Thyroid gland (tissue), 4 donors: Measurements from ENCODE around the gene ACTL8. TPM values are rescaled to one million over a fixed set of nuclear protein-coding genes. Genes with fewer than 3 reads are reported as not detected.

Experiments
- DNase-seq, 2 donors: peaks; one replicate each; pipeline ENCODE4 v3.0.0-alpha.2; 2019
- H3K27ac ChIP-seq, 3 donors: fragments of 200-600 bp; sonication (generic); 1 replicate in 2 of 3; 2 replicates in 1 of 3; pipeline ENCODE4 v1.5.1; 2016 to 2019; ENCODE audit warnings: mild to moderate bottlenecking in 1 of 3, moderate library complexity in 1 of 3
- H3K27me3 ChIP-seq: fragments of 200-600 bp; sonication (generic); one replicate; pipeline ENCODE4 v1.5.1; 2019
- H3K36me3 ChIP-seq, 2 donors: fragments of 200-600 bp; sonication (generic); one replicate each; pipeline ENCODE4 v1.5.1; 2016 to 2019
- H3K4me1 ChIP-seq, 2 donors: fragments of 200-600 bp; sonication (generic); one replicate each; pipeline ENCODE4 v1.5.1; 2017 to 2019
- H3K4me3 ChIP-seq, 3 donors: fragments of 200-600 bp; sonication (generic); replicated peaks in 1 of 3; 1 replicate in 2 of 3; 2 replicates in 1 of 3; pipeline ENCODE4 v1.5.1; 2016; ENCODE audit warnings: mild to moderate bottlenecking in 1 of 3
- H3K9me3 ChIP-seq: fragments of 200-600 bp; sonication (generic); one replicate; pipeline ENCODE4 v1.5.1; 2017
- POLR2A ChIP-seq, 2 donors: fragments of 450-650 bp; IDR thresholded peaks; one replicate each; pipeline ENCODE4 v1.6.1; 2017; ENCODE audit warnings: antibody characterized with exemption in 2 of 2, mild to moderate bottlenecking in 2 of 2, moderate library complexity in 1 of 2
- WGBS, 2 donors: methylation state at CpG; one replicate each; pipeline ENCODE4 v1.1.5; 2017; 5-methylcytosine and 5-hydroxymethylcytosine counted together
- intact Hi-C: fragments of 100-400 bp; cut with DNase I; formaldehyde crosslinking; loops from one replicate; pipeline ENCODE4 v1.15.1; 2023
- total RNA-seq, 4 donors: library from RNA; depleted of rRNA; stranded (reverse); fragments of >200 nt; gene quantifications; one replicate each; pipeline ENCODE4 v1.2.3, GENCODE V29; 2016
- TF ChIP-seq, protein P1 (sequence below), 6 experiments: fragments of 200-600 bp in 3 of 6; fragments of 450-650 bp in 3 of 6; sonication (generic) in 3 of 6; IDR thresholded peaks; one replicate each; pipeline ENCODE4 v1.5.1; 2016 to 2019; ENCODE audit warnings: antibody characterized with exemption in 6 of 6, mild to moderate bottlenecking in 2 of 6, inconsistent platforms in 1 of 6, moderate library complexity in 1 of 6

ACTL8 gene
- total RNA-seq, 4 donors from 2014 or later: not detected

DNA sequence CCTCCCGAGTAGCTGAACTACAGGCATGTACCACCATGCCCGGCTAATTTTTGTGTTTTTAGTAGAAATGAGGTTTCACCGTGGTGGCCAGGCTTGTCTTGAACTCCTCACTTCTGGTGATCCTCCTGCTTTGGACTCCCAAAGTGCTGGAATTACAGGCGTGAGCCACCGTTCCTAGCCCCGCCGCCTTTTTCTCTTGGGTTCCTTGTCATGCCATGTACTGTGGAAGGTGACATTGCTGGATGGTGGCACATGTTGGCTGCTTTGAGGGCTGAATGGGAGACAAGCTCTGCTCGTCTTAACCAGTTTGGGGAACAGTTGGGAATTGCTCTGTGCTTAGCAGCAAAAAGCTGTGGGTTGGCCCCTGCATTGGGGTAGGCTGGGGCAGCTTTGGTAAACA is 22.7 kb downstream of the ACTL8 start:
- no peak for TF ChIP-seq POLR2A (IDR thresholded peaks at IDR 0.05)
- TF ChIP-seq, protein P1, sequence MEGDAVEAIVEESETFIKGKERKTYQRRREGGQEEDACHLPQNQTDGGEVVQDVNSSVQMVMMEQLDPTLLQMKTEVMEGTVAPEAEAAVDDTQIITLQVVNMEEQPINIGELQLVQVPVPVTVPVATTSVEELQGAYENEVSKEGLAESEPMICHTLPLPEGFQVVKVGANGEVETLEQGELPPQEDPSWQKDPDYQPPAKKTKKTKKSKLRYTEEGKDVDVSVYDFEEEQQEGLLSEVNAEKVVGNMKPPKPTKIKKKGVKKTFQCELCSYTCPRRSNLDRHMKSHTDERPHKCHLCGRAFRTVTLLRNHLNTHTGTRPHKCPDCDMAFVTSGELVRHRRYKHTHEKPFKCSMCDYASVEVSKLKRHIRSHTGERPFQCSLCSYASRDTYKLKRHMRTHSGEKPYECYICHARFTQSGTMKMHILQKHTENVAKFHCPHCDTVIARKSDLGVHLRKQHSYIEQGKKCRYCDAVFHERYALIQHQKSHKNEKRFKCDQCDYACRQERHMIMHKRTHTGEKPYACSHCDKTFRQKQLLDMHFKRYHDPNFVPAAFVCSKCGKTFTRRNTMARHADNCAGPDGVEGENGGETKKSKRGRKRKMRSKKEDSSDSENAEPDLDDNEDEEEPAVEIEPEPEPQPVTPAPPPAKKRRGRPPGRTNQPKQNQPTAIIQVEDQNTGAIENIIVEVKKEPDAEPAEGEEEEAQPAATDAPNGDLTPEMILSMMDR (IDR thresholded peaks at IDR 0.05): no peak
- Histone ChIP-seq H3K4me1 (no peaks in the 10 kb centered on the region), H3K27ac (no peak overlapping the region), H3K27me3 (no peaks in the 10 kb centered on the region), H3K36me3 (no peaks in the 10 kb centered on the region), H3K4me3 (no peak overlapping the region), H3K9me3 (no peaks in the 10 kb centered on the region)
- no peak for DNase-seq
- intact Hi-C loops: no loop called here
- 89 to 93% methylated on average over 3 to 8 of the region's 8 CpGs for whole genome bisulfite sequencing, 2 donors

DNA sequence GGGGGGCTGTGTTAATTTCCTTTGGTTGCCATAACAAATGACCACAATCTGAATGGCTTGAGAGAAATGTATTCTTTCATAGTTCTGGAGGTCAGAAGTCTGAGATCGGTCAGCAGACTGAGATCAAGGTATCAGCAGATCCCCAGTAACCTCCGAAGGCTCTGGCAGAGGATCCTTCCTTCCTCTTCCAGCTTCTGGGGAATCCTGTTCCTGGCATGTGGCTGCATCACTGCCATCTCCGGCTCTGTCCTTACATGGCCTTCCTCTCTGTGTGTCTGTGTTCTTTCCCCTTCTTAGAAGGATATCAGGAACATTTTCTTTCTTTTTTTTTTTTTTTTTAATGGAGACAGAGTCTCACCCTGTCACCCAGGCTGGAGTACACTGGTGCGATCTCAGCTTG is 25.8 kb downstream of the ACTL8 start:
- Histone ChIP-seq H3K4me3 (no peak overlapping the region), H3K9me3 (no peaks in the 10 kb centered on the region), H3K36me3 (no peaks in the 10 kb centered on the region), H3K4me1 (no peaks in the 10 kb centered on the region), H3K27me3 (no peaks in the 10 kb centered on the region), H3K27ac (no peak overlapping the region)
- DNase-seq: no peak
- no peak for TF ChIP-seq POLR2A (IDR thresholded peaks at IDR 0.05)
- TF ChIP-seq, protein P1 (IDR thresholded peaks at IDR 0.05): no peak
- intact Hi-C loops: no loop called here
- 70 to 75% methylated on average over 4 of the region's 4 CpGs for WGBS, 2 donors

DNA sequence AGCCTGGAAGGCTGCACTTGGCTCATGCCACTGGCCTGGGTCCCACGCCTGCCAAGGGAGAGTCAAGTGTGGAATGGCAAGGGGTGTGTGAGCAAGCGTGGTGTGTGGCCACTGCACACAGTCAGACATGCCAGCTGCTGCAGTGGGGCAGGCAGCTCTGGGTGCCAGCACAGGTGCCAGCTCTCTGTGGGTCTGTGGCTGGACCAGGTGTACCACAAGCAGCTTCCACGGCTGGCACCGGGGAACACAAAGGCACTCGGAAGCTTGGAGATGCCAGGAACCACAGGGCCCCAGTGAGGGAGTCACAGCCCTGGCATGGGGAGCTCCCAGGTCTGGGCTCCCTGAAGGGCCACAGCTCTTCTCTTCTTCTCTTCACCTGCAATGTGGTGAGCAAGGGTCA is 34.8 kb downstream of the ACTL8 start:
- no peak overlapping the region for H3K4me3 ChIP-seq
- no peaks in the 10 kb centered on the region for H3K9me3 ChIP-seq
- H3K27me3 ChIP-seq: no peaks in the 10 kb centered on the region
- no peak for TF ChIP-seq POLR2A (IDR thresholded peaks at IDR 0.05)
- TF ChIP-seq, protein P1 (IDR thresholded peaks at IDR 0.05): no peak
- DNase-seq: no peak
- no peaks in the 10 kb centered on the region for H3K4me1 ChIP-seq
- 87 to 100% methylated on average over 1 to 4 of the region's 5 CpGs for WGBS, 2 donors
- intact Hi-C loops: no loop called here
- no peaks in the 10 kb centered on the region for H3K36me3 ChIP-seq
- no peak overlapping the region for H3K27ac ChIP-seq

DNA sequence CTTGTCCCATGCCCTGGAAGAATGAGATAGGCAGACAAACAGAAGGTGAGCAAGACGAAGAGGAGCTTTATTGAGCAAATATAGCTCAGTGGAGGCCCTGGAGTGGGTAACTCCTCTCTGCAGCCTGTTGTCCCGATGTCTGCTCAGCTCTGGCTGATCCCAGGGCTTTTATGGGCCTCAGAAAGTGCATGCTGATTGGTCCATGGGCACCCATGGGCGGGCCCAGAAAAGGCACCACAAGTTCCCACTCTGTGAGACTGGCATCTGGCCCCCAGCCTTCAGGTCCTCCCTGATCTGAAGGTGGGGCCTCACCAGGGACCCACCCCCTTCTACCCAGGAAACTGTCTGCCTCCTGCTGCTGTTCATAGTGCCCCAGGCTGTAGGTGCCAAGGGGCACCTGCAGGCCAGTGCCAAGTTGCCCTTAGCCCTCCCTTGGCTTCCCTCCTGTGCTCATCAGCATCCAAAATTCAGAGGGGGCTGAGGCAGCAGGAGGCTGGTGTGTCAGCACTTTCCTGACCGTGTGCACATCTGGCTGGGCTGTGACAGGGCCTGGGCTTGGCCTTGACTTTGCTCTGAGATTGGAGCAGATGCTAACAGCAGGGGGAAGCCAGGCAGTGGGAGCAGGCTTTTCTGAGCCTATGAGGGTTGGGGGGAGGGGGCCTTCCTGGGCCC is 35.4 kb downstream of the ACTL8 start:
- intact Hi-C loops: no loop called here
- no peaks in the 10 kb centered on the region for H3K27me3 ChIP-seq
- no peaks in the 10 kb centered on the region for H3K9me3 ChIP-seq
- TF ChIP-seq, protein P1 (IDR thresholded peaks at IDR 0.05): no peak
- TF ChIP-seq POLR2A (IDR thresholded peaks at IDR 0.05): no peak
- H3K27ac ChIP-seq: no peak overlapping the region
- H3K36me3 ChIP-seq: no peaks in the 10 kb centered on the region
- WGBS, 2 donors: 78 to 85% methylated on average over 2 to 4 of the region's 4 CpGs
- H3K4me3 ChIP-seq: no peak overlapping the region
- no peak for DNase-seq
- H3K4me1 ChIP-seq: no peaks in the 10 kb centered on the region

DNA sequence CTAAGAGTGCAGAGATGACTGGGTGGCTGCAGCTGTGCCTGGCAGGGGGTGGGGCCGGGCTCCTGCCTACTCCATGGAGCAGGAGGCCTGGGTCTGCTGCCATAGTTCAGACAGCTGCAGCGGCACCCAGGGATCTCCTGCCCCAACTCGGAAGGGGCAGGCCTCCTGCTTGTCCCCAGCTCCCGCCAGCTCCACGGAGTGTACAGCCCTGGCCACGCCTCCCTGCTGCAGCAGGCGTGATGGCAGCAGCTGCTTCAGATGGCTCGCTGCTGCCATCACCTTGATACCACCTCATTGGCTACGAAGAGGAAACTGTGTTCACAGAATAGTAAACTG is 35.9 kb downstream of the ACTL8 start:
- TF ChIP-seq, protein P1 (IDR thresholded peaks at IDR 0.05): no peak
- TF ChIP-seq POLR2A (IDR thresholded peaks at IDR 0.05): no peak

More for the DNA sequence above, 35.9 kb downstream of the ACTL8 start:
- no peaks in the 10 kb centered on the region for H3K9me3 ChIP-seq
- H3K27me3 ChIP-seq: no peaks in the 10 kb centered on the region
- intact Hi-C loops: no loop called here
- H3K4me1 ChIP-seq: no peaks in the 10 kb centered on the region
- DNase-seq: no peak
- no peak overlapping the region for H3K4me3 ChIP-seq
- no peak overlapping the region for H3K27ac ChIP-seq
- WGBS, 2 donors: 70 to 79% methylated on average over 2 of the region's 9 CpGs
- H3K36me3 ChIP-seq: no peaks in the 10 kb centered on the region
